ENCODE results near the gene MAN2A1.
A peak's percentile ranks its signal among the peaks of the same experiment; 100 is the strongest.

The MAN2A1 gene

GRCh38 chr5:109819878-109820277 is 130.2 kb downstream of the MAN2A1 start:
- no peak overlapping the region for H3K4me3 ChIP-seq (ENCODE audit: low read length)
- no peaks in the 10 kb centered on the region for H4K20me1 ChIP-seq (ENCODE audit: insufficient read depth, low read length)

GRCh38 chr5:109823597-109823996 is 133.9 kb downstream of the MAN2A1 start:
- Histone ChIP-seq H3K9me2 (replicated peaks; ENCODE audit: insufficient read depth, low read length) (no peaks in the 10 kb centered on the region), H3K9ac (ENCODE audit: low read length) (no peak overlapping the region), H3K4me3 (ENCODE audit: low read length) (no peak overlapping the region), H3K79me2 (ENCODE audit: low read length) (peaks cover 28% of the 10 kb centered on the region), H3K9me3 (replicated peaks; ENCODE audit: insufficient read depth, low read length) (no peaks in the 10 kb centered on the region), H3F3A (ENCODE audit: insufficient read depth, low read length) (no peaks in the 10 kb centered on the region; the same call in 1 of the 2 replicates), H3K4me1 (ENCODE audit: low read length) (no peaks in the 10 kb centered on the region), H3K4me2 (ENCODE audit: low read depth, low read length) (no peak overlapping the region), H4K20me1 (ENCODE audit: insufficient read depth, low read length) (no peaks in the 10 kb centered on the region), H3K36me3 (replicated peaks; ENCODE audit: insufficient read depth, low read length) (peaks cover 25% of the 10 kb centered on the region; the same call in 1 of the 2 replicates), H3K27me3 (replicated peaks; ENCODE audit: insufficient read depth, low read length) (no peaks in the 10 kb centered on the region), H3K27ac (ENCODE audit: low read length) (no peak overlapping the region), H2AFZ (ENCODE audit: low read length) (no peak overlapping the region)
- no peak for DNase-seq
- TF ChIP-seq, protein P1, sequence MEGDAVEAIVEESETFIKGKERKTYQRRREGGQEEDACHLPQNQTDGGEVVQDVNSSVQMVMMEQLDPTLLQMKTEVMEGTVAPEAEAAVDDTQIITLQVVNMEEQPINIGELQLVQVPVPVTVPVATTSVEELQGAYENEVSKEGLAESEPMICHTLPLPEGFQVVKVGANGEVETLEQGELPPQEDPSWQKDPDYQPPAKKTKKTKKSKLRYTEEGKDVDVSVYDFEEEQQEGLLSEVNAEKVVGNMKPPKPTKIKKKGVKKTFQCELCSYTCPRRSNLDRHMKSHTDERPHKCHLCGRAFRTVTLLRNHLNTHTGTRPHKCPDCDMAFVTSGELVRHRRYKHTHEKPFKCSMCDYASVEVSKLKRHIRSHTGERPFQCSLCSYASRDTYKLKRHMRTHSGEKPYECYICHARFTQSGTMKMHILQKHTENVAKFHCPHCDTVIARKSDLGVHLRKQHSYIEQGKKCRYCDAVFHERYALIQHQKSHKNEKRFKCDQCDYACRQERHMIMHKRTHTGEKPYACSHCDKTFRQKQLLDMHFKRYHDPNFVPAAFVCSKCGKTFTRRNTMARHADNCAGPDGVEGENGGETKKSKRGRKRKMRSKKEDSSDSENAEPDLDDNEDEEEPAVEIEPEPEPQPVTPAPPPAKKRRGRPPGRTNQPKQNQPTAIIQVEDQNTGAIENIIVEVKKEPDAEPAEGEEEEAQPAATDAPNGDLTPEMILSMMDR (IDR thresholded peaks at IDR 0.05; ENCODE audit: low read length) = no peak
- no peak for TF ChIP-seq EZH2 (optimal IDR thresholded peaks at IDR 0.05; ENCODE audit: low read depth, low read length)
- no peak for TF ChIP-seq EZH2phosphoT487 (IDR thresholded peaks at IDR 0.05; ENCODE audit: low read length)

More at GRCh38 chr5:109819878-109820277, 130.2 kb downstream of the MAN2A1 start:
- TF ChIP-seq, protein P1 (IDR thresholded peaks at IDR 0.05; ENCODE audit: low read length) = peak; percentile 26
- TF ChIP-seq EZH2 (optimal IDR thresholded peaks at IDR 0.05; ENCODE audit: low read depth, low read length) = no peak
- Histone ChIP-seq H2AFZ (ENCODE audit: low read length) (no peak overlapping the region), H3K79me2 (ENCODE audit: low read length) (peaks cover 30% of the 10 kb centered on the region), H3K27me3 (replicated peaks; ENCODE audit: insufficient read depth, low read length) (no peaks in the 10 kb centered on the region), H3K27ac (ENCODE audit: low read length) (no peak overlapping the region), H3K4me2 (ENCODE audit: low read depth, low read length) (no peak overlapping the region), H3K9ac (ENCODE audit: low read length) (no peak overlapping the region), H3K36me3 (replicated peaks; ENCODE audit: insufficient read depth, low read length) (peaks cover 31% of the 10 kb centered on the region; the same call in 1 of the 2 replicates), H3K9me3 (replicated peaks; ENCODE audit: insufficient read depth, low read length) (no peaks in the 10 kb centered on the region), H3K4me1 (ENCODE audit: low read length) (no peaks in the 10 kb centered on the region), H3K9me2 (replicated peaks; ENCODE audit: insufficient read depth, low read length) (no peaks in the 10 kb centered on the region), H3F3A (ENCODE audit: insufficient read depth, low read length) (no peaks in the 10 kb centered on the region; the same call in 1 of the 2 replicates)
- DNase-seq = no peak

- H3K9me2 ChIP-seq (replicated peaks; ENCODE audit: insufficient read depth, low read length) = no peaks in the 10 kb centered on the region
- no peak for DNase-seq
- H3K9ac ChIP-seq (ENCODE audit: low read length) = no peak overlapping the region
- peaks cover 35% of the 10 kb centered on the region for H3K79me2 ChIP-seq (ENCODE audit: low read length)
- H2AFZ ChIP-seq (ENCODE audit: low read length) = no peak overlapping the region
- H3K27me3 ChIP-seq (replicated peaks; ENCODE audit: insufficient read depth, low read length) = no peaks in the 10 kb centered on the region
- H4K20me1 ChIP-seq (ENCODE audit: insufficient read depth, low read length) = no peaks in the 10 kb centered on the region
- no peak overlapping the region for H3K4me2 ChIP-seq (ENCODE audit: low read depth, low read length)
- no peaks in the 10 kb centered on the region for H3K4me1 ChIP-seq (ENCODE audit: low read length)
- TF ChIP-seq, protein P1 (IDR thresholded peaks at IDR 0.05; ENCODE audit: low read length) = no peak
- no peak for TF ChIP-seq EZH2phosphoT487 (IDR thresholded peaks at IDR 0.05; ENCODE audit: low read length)
- no peak for TF ChIP-seq EZH2 (optimal IDR thresholded peaks at IDR 0.05; ENCODE audit: low read depth, low read length)
- H3K36me3 ChIP-seq (replicated peaks; ENCODE audit: insufficient read depth, low read length) = peaks cover 17% of the 10 kb centered on the region; the same call in 1 of the 2 replicates
- no peak overlapping the region for H3K27ac ChIP-seq (ENCODE audit: low read length)
- no peaks in the 10 kb centered on the region for H3K9me3 ChIP-seq (replicated peaks; ENCODE audit: insufficient read depth, low read length)
- H3F3A ChIP-seq (ENCODE audit: insufficient read depth, low read length) = no peaks in the 10 kb centered on the region
- no peak overlapping the region for H3K4me3 ChIP-seq (ENCODE audit: low read length)
Observed at GRCh38 chr5:109825450-109825849, 135.7 kb downstream of the MAN2A1 start.

All from MM.1S (cell line).